Measurements from ENCODE around the gene DBN1. TPM values are rescaled to one million over a fixed set of nuclear protein-coding genes. Genes with fewer than 3 reads are reported as not detected.

The DBN1 gene
- total RNA-seq, 2 experiments from 2014 or later, result 29.5 to 41.2 TPM

GRCh38 chr5:177478711-177479646, 5.5 kb upstream of the DBN1 start:
- POLR2A ChIA-PET, result interaction anchor here (1.3 kb wide), 1 partner anchor 52 kb away, joined by 3 read pairs; no protein-coding TSS in a partner anchor
- intact Hi-C loops (cut with DNase I, micrococcal nuclease), result no loop called here
- H3K4me1 Mint-ChIP-seq, result peaks cover 44% of the 10 kb centered on the region

GRCh38 chr5:177477701-177478477, 4.5 kb upstream of the DBN1 start:
- Mint-ChIP-seq H3K4me1 (peaks cover 46% of the 10 kb centered on the region), H3K4me3 (no peak overlapping the region), H3K9me3 (ENCODE audit: low read depth) (no peaks in the 10 kb centered on the region), H3K27ac (peak overlapping the region; percentile 98), H3K36me3 (ENCODE audit: low read depth) (peaks cover 7% of the 10 kb centered on the region), H3K27me3 (peaks cover 4% of the 10 kb centered on the region)
- no peak for ATAC-seq
- ChIA-PET CTCF (interaction anchor here (0.6 to 2.1 kb wide), 12 partner anchors 12 to 690 kb away, joined by 3 to 6 read pairs (median 4); partner anchors contain the start of gene PDLIM7), POLR2A (interaction anchor here (0.6 kb wide), 1 partner anchor 10 kb away, joined by 3 read pairs; no protein-coding TSS in a partner anchor)
- intact Hi-C loops (cut with DNase I, micrococcal nuclease), result no loop called here
- no peak for DNase-seq

More at GRCh38 chr5:177478711-177479646, 5.5 kb upstream of the DBN1 start:
- ATAC-seq (peak; percentile 87), DNase-seq (peak; percentile 73)
- Mint-ChIP-seq H3K4me3 (no peak overlapping the region), H3K36me3 (ENCODE audit: low read depth) (peaks cover 6% of the 10 kb centered on the region), H3K9me3 (ENCODE audit: low read depth) (no peaks in the 10 kb centered on the region), H3K27ac (peak overlapping the region; percentile 98), H3K27me3 (peaks cover 1% of the 10 kb centered on the region)
- CTCF ChIA-PET, result interaction anchor here (0.6 to 1.9 kb wide), 12 partner anchors 11 to 88 kb away, joined by 3 to 9 read pairs (median 4); partner anchors contain the start of gene PDLIM7

DNA sequence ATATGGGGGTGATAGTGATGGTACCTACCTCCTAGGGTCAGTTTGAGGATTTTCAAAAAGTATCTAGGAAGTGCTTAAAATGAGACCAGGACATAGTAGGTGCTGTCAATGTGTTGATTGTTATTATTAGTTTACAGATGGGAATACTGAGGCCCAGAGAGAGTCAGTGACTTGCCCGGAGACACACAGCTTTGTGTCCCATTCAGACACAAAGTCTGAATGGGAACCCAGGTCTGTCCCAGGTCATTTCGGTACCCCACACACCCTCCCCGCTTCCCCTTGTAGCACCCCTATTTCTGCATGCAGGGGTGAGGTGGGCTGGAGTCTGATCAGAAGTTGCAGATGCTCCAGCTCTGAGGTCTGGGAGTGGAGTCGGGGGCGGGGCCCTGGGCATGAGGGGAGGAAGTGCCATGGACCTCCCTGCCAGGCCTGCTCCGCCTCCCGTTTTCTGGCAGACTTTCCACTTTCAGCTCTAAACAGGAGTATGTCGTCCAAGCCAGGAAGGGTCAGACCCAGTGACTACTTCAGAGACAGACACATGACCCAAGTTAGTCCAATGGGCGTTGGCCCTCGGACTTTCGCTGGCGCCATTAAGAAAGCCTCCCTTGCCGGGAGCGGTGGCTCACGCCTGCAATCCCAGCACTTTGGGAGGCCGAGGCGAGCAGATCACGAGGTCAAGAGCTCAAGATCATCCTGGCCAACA, 3.2 kb upstream of the DBN1 start:
- Mint-ChIP-seq H3K27ac (peak overlapping the region; percentile 58), H3K4me3 (no peak overlapping the region), H3K9me3 (ENCODE audit: low read depth) (no peaks in the 10 kb centered on the region), H3K4me1 (peaks cover 46% of the 10 kb centered on the region), H3K36me3 (ENCODE audit: low read depth) (peaks cover 7% of the 10 kb centered on the region), H3K27me3 (peaks cover 4% of the 10 kb centered on the region)
- ATAC-seq (no peak), DNase-seq (no peak)
- CTCF ChIA-PET, result interaction anchor here (0.6 to 3.0 kb wide), 10 partner anchors 13 to 1009 kb away, joined by 3 to 17 read pairs (median 4); partner anchors contain the start of gene PDLIM7
- intact Hi-C loops (cut with DNase I, micrococcal nuclease), result no loop called here
- POLR2A ChIA-PET, result no interaction called here

- no peak overlapping the region for H3K4me3 Mint-ChIP-seq
- peaks cover 51% of the 10 kb centered on the region for H3K4me1 Mint-ChIP-seq
- DNase-seq (peak; percentile 47), ATAC-seq (peak; percentile 14)
- H3K9me3 Mint-ChIP-seq (ENCODE audit: low read depth), result no peaks in the 10 kb centered on the region
- intact Hi-C loops (cut with DNase I, micrococcal nuclease), result no loop called here
- ChIA-PET CTCF (interaction anchor here (0.5 to 3.0 kb wide), 9 partner anchors 13 to 1008 kb away, joined by 3 to 17 read pairs (median 4); no protein-coding TSS in a partner anchor), POLR2A (no interaction called here)
- H3K27me3 Mint-ChIP-seq, result peaks cover 4% of the 10 kb centered on the region
- H3K27ac Mint-ChIP-seq, result peak overlapping the region; percentile 58
- peaks cover 7% of the 10 kb centered on the region for H3K36me3 Mint-ChIP-seq (ENCODE audit: low read depth)
Observed at GRCh38 chr5:177475563-177476427, 2.4 kb upstream of the DBN1 start.

DNA sequence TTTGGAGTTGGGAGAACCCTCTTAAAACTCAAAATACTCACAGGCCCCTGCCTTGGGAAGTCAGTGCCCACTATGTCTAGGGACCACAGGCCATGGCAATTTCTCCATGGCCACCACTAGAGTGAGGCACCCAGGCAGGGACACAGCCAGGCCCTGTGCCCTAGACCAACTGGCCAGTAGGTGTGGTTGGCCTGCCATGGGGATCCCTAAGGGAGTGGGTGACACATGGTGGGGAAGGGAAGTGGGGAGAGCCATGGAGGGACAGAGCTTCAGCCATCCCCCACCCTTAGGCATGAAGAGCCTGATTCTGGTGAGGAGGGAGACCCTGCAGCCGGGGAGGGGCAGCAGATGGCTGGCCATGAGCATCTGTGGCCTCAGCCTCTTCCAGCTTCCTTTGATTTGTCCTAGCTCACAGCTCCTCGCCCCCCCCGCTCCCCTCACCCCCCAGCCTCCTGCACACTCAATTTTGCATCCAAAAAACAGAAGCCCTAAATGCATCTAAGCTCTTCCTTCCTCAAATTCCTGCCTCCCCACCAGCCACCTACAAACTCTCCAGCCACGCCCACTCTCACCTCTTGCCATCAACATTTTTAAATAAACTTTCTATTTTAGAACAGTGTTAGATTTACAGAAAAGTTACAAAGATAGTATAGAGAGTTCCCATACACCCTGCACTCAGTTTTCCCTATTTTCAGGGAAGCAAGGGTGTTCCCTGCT, 1.6 kb upstream of the DBN1 start:
- H3K4me3 Mint-ChIP-seq, result peak overlapping the region; percentile 65
- intact Hi-C loops (cut with DNase I, micrococcal nuclease), result no loop called here
- CTCF ChIA-PET, result interaction anchor here (1.0 to 3.0 kb wide), 3 partner anchors 34 to 165 kb away, joined by 3 to 17 read pairs (median 4); no protein-coding TSS in a partner anchor
- H3K27ac Mint-ChIP-seq, result peak overlapping the region; percentile 21
- H3K36me3 Mint-ChIP-seq (ENCODE audit: low read depth), result peaks cover 7% of the 10 kb centered on the region
- peaks cover 49% of the 10 kb centered on the region for H3K4me1 Mint-ChIP-seq
- H3K27me3 Mint-ChIP-seq, result peaks cover 4% of the 10 kb centered on the region
- DNase-seq, result no peak
- ATAC-seq, result no peak
- POLR2A ChIA-PET, result no interaction called here
- H3K9me3 Mint-ChIP-seq (ENCODE audit: low read depth), result no peaks in the 10 kb centered on the region

DNA sequence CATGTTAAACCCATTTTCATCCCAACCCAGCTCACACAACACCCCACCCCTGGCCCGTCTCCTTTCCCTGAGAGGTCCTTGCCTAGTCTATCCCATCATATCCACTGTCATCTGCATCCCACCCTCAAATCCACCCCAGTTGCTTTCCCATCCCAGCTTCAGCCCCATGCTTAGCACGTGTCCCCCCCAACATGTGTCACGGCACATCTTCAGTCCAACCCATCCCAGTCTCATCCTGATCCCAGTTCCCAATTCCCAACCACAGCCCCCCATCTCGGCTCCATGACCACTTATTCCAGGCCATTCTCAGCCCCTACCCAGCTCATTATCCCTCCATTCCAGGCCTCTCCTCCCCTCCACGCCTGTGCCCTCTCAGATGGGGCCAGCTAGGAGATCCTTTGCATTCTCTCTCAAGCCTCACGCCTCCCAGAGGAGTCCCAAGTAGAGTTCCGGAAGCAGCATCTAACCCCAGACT, 605 bp upstream of the DBN1 start:
- ChIA-PET POLR2A (no interaction called here), CTCF (interaction anchor here (0.7 to 1.4 kb wide), 3 partner anchors 27 to 83 kb away, joined by 3 to 4 read pairs (median 3); no protein-coding TSS in a partner anchor)
- intact Hi-C loops (cut with DNase I, micrococcal nuclease), result no loop called here

GRCh38 chr5:177472460-177473442, 683 bp downstream of the DBN1 start:
- intact Hi-C loops (cut with DNase I, micrococcal nuclease), result loop anchor here in 1 of 2 experiments (1.0 kb wide), 3 partner anchors 16 to 44 kb away; partner anchors contain the start of genes DDX41 and PDLIM7
- ATAC-seq, result peak; percentile 44
- peaks cover 27% of the 10 kb centered on the region for H3K4me1 Mint-ChIP-seq

More for the DNA sequence above, 605 bp upstream of the DBN1 start:
- ATAC-seq, result no peak
- Mint-ChIP-seq H3K4me1 (peaks cover 40% of the 10 kb centered on the region), H3K27me3 (peaks cover 4% of the 10 kb centered on the region), H3K36me3 (ENCODE audit: low read depth) (peaks cover 7% of the 10 kb centered on the region), H3K4me3 (peak overlapping the region; percentile 65), H3K9me3 (ENCODE audit: low read depth) (no peaks in the 10 kb centered on the region), H3K27ac (peak overlapping the region; percentile 70)
- DNase-seq, result no peak

GRCh38 chr5:177471610-177472356, 1.7 kb downstream of the DBN1 start:
- CTCF ChIA-PET, result interaction anchor here (0.9 to 1.6 kb wide), 7 partner anchors 9 to 113 kb away, joined by 3 to 6 read pairs (median 4); no protein-coding TSS in a partner anchor
- peaks cover 4% of the 10 kb centered on the region for H3K27me3 Mint-ChIP-seq
- peak overlapping the region; percentile 65 for H3K4me3 Mint-ChIP-seq
- intact Hi-C loops (cut with DNase I, micrococcal nuclease), result loop anchor here in 1 of 2 experiments (1.0 kb wide), 1 partner anchor 15 kb away; no protein-coding TSS in a partner anchor
- peaks cover 2% of the 10 kb centered on the region for H3K36me3 Mint-ChIP-seq (ENCODE audit: low read depth)
- no peak overlapping the region for H3K27ac Mint-ChIP-seq
- DNase-seq, result no peak
- ATAC-seq, result no peak
- POLR2A ChIA-PET, result interaction anchor here (0.6 kb wide), 1 partner anchor 102 kb away, joined by 4 read pairs; no protein-coding TSS in a partner anchor
- peaks cover 25% of the 10 kb centered on the region for H3K4me1 Mint-ChIP-seq
- H3K9me3 Mint-ChIP-seq (ENCODE audit: low read depth), result no peaks in the 10 kb centered on the region

More at GRCh38 chr5:177472460-177473442, 683 bp downstream of the DBN1 start:
- DNase-seq, result peak; percentile 78
- Mint-ChIP-seq H3K9me3 (ENCODE audit: low read depth) (no peaks in the 10 kb centered on the region), H3K27me3 (peaks cover 4% of the 10 kb centered on the region), H3K36me3 (ENCODE audit: low read depth) (peaks cover 2% of the 10 kb centered on the region), H3K27ac (no peak overlapping the region), H3K4me3 (peak overlapping the region; percentile 65)
- ChIA-PET CTCF (interaction anchor here (0.8 to 1.6 kb wide), 10 partner anchors 15 to 113 kb away, joined by 3 to 6 read pairs (median 4); no protein-coding TSS in a partner anchor), POLR2A (interaction anchor here (0.6 to 0.7 kb wide), 2 partner anchors 15 to 103 kb away, joined by 3 to 4 read pairs; no protein-coding TSS in a partner anchor)
